Bone marrow (tissue), 2 donors: Measurements from ENCODE around the gene RHCE.
"Not testable (repeated sequence)": the region's sequence is repeated elsewhere in the genome, so short reads cannot be mapped to it uniquely, and the experiment has no call there.

Experiments used
- DNase-seq, 2 donors: peaks; one replicate each; lab custom pipeline; 2025; lab: John Stamatoyannopoulos, UW

RHCE gene

DNA sequence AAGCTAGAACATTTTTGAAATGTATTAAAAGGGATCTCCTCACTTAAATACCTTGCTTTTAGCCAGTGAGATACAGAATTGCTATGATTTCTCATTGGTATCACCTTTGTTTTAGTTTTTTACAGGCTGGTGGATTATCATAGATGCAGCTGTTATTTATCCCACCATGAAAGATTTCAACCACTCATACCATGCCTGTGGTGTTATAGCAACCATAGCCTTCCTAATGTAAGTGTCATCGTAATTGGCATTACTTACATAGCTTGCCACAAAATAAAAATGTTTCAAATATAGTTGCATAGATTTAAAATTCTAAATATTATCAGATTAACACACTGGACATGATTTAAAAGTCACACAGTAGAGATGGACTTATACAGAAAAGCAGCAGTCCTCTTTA, 77.8 kb downstream of the RHCE start:
- DNase-seq, result no peak

DNA sequence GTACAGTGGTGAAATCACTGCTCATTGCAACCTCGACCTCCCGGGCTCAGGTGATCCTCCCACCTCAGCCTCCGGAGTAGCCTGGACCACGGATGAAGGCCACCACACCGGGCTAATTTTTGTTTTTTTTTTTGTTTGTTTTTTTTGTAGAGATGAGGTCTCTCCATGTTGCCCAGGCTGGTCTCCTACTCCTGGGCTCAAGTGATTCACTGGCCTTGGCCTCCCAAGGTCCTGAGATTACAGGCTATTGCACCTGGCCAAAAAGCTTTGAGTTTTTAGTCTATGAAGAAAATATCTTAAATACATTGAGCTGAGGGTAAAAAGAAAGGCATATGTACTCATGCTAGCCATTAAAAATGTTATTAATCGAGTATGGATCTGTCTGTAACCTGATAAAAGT, 78.9 kb downstream of the RHCE start:
- no peak for DNase-seq

DNA sequence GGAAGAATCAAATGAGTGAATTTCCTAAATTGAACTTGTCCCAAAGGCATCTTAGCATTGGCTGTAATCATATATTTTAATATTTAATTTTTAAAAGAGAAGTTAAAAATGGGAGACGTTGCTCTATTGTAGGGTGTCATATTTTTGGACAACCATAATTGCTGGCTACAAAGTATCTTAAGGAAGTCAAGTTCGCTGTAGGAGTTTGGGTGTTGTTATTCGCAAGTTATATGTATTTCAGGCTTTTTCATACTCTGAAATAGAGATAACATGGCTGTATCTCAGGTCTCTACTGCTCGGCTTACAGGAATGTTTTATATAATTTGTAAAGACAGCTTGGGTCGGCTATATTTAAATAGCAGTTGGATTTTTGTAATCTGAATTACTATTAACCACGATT, 81.6 kb downstream of the RHCE start:
- DNase-seq, result no peak

DNA sequence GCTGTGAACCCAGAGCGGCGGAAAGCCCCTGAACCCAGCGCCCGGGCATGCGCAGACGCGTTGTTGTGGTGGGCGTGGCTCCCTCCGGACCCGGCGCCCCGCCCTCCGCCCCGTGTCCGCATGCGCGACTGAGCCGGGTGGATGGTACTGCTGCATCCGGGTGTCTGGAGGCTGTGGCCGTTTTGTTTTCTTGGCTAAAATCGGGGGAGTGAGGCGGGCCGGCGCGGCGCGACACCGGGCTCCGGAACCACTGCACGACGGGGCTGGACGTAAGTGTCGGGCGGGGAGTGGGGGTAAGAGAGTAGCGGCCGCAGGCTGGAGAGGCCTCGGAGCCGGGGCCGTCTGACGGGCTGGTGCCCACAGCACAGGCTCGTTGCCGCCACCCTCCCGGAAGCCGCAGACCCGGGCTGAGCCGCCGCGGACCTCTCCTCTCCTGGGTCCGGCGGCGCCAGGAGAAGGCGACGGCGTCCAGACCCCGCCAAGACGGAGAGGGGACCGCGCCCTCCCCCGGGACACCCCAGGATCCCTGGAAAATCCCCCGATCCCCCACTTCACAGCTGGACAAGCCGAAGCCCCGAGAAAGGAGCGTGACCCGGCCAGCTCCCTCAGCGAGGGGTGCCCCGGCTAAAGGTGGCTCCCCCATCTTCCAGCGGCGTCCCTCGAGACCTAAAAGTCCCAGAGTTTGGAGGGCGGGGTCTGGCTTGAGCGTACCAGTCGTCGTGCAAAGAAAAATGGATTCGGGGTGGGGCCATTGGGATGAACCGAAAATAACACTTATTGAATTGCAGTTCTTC, 82.2 kb downstream of the RHCE start, which contains the start of gene TMEM50A:
TMEM50A (plus strand) TSS at position 147 of the 794 bp plus-strand sequence. CDS start 2,153 bp downstream, outside the sequence.
- DNase-seq, result peak; percentile 63 to 92

DNA sequence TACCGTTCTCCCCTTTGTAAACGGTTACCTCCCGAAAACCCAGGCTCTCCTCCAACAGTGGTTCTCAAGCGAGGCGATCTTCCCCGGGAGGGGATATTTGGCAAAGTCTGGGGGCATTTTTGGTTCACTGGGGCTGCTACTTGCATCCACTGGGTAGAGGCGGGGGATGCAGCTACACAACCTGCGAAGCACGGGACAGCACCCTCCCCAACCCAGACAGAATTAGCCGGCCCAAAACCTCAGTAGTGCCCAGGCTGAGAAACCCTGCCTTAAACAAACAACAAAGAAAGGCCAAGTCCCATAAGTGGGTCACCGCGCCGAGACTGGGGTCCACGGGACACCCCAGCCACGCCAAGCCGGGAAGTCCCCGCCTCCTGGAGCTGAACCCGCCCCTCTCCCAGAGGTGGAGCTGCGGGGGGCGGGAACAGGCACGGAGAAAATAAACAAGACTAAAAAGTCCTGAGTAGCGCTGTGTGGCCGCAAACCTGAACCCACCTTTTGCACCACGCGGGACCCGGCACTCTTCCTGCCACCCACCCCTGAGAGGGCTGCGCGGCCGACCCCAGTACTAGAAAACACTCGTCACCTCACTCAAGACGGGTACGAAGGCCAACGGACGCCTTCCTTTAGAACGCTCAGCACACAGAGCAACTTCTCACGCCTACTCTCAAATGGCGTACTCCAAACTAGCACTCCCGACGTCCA, 83.0 kb downstream of the RHCE start:
- not testable (repeated sequence) for DNase-seq

DNA sequence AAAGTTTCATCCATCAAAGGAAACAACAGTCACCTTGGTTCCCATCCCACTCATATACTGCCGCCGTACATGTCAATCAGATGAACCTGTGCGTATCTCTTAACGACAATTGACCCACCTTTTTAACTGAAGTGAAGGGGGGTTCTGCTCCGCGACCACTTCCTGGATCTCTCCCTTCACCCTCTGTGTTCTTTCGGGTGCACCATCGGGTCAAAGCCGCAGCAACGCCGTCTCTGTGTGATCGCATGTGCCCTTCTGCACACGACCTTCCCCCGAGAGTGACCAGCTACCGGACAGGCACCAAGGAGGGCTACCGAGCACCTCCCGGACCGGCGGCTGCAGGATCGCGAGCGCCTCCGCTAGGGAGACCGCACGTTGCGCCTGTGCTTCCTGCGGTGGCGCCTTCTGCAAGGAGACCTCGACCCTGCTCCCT, 83.7 kb downstream of the RHCE start:
- not testable (repeated sequence) for DNase-seq

DNA sequence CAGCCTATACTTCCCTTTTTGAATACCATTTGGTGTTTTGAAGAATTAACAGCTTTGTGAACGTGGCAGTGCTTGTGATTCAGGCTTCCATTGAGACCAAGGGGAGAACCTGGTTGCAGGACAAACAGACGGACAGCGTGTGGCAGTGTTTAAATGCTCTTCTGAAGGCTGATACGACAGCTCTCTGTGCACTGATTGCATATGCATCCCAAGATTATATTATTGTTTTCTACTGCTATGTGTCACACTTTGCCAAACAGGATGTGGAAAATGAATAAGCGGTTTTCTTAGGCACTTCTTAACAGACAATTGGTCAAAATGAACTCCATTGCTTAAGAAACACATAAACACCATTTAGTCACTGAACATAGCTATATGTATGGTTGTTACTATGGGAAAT, 90.7 kb downstream of the RHCE start:
- not testable (repeated sequence) for DNase-seq

DNA sequence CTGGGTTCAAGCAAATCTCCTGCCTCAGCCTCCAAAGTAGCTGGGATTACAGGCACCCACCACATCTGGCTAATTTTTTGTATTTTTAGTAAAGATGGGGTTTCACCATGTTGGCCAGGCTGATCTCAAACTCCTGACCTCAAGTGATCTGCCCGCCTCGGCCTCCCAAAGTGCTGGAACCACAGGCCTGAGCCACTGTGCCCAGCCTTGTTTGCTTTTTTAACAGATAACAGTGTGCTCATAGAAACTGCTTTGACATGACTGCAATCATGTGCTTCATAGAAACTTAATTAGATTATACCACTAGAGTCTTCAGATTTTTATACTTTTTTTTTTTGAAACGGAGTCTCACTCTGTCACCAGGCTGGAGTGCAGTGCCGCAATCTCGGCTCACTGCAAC, 91.3 kb downstream of the RHCE start:
- DNase-seq, result not testable (repeated sequence)

DNA sequence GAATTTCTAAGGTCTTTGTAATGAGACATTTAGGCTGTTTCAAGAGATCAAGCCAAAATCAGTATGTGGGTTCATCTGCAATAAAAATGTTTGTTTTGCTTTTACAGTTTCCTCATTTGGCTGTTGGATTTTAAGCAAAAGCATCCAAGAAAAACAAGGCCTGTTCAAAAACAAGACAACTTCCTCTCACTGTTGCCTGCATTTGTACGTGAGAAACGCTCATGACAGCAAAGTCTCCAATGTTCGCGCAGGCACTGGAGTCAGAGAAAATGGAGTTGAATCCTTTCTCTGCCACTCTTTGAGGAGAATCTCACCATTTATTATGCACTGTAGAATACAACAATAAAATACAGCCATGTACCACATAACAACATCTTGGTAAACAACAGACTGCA, 91.8 kb downstream of the RHCE start:
- not testable (repeated sequence) for DNase-seq

DNA sequence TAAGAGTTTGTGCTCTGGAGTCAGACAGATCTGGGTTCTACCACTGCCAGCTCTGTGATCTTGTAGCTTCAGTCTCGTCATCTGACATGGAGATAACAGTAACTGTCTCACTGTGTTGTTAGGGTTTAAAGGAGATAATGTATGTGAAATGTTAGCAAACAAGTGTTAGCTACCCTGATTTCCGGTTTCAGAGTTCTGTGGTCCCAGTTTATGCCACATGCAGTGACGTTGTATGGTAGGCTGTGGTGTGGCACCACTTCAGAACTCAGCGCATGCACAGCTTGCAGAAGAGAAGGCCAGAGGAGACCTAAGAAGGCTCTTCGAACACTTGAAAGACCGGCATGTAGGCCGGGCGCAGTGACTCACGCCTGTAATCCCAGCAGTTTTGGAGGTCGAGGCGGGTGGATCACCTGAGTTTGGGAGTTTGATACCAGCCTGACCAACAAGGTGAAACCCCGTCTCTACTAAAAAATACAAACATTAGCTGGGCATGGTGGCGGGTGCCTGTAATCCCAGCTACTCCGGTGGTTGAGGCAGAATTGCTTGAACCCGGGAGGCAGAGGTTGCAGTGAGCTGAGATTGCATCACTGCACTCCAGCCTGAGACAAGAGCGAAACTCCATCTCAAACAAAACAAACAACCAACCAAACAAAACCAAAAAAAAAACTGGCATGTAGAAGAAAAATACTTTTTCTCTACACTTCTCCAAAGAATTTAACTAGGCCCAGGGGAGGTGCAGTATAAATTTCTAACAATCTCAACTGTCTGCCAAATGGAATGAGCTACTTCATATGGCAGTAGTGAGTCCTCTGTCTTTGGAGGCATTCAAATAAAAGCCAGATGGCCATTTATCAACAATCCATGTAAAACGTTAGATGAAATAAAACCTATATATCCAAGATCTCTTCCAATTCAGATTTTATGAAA, 92.5 kb downstream of the RHCE start:
- DNase-seq, result not testable (repeated sequence)

DNA sequence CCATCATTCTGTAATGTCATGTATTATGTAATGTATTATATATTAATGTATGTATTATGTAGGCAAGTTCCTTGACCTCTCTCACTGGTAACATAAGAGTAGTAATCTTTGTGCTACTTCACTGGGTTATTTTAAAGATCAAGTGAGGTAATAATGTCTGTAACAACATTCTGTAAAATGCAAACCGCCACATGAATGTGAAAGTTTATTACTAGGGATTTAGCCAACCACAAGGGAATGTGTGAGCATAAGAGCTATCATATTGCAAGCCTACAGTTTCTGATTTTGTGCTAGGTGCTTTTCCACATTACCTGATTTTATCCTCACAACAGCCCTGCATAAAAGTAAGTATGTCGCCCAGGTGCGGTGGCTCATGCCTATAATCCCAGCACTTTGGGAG, 96.2 kb downstream of the RHCE start:
- not testable (repeated sequence) for DNase-seq

DNA sequence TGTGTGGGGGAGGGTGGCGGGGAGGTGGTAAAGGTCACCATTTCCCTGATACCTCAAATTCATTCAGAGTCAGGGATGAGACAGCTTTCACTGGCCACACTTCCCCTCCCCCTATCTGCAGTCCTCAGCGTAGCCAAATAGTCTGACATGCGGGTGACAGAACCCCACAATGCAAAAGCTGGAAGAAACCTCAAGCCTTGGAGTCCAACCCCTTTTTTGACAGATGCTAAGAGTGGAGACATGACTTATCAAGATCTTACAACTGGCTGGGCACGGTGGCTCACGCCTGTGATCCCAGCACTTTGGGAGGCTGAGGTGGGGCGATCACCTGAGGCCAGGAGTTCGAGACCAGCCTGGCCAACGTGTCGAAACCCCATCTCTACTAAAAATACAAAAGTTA, 98.5 kb downstream of the RHCE start:
- DNase-seq, result not testable (repeated sequence)

DNA sequence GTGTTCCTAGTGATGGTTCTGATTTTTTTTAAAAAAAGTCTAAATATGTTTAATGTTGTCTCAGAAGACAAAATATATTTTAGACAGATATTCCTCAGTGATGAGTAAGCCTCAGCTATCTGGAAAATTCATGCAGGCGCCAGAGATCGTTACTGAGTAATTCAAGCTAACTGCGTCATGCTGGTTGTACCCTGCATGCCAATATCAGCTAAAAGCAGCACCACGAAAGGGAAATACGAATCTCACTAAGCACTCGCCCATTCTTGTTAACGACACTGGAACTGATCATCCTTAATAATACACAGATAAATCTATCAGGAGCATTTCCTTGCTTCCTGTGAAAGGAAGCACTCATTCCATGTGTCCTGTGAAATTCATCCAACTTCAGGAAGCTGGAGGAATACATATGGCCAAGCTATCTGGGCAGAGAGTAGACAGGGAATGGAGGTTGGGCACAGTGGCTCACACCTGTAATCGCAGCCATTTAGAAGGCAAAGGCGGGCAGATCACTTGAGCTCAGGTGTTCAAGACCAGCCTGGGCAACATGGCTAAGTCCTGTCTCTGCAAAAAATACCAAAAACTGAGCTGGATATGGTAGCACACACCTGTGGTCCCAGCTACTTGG, 100.2 kb downstream of the RHCE start:
- DNase-seq, result not testable (repeated sequence)

DNA sequence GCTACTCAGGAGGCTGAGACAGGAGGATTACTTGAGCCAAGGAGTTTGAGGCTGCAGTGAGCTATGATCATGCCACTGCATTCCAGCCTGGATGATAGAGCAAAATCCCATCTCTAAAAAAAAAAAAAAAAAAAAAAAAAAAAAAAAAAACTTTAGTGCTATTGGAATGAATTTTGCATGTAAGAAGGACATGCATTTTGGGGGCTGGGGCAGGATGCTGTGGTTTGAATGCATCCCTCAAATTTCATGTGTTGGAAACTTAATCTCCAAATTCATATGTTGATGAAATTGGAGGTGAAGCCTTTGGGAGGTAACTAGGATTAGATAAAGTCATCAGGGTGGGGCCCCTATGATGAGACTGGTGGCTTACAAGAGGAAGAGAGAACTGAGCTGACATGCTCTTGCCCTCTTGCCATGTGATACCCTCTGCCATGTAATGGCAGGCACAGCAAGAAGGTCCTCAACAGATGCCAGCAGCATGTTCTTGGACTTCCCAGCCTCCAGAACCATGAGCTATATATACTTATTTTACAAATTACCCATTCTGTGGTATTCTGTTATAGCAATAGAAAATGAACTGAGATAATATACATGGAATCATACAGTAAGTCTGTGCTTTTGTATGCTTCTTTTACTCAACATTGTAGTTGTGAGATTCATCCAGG, 107.7 kb downstream of the RHCE start:
- not testable (repeated sequence) for DNase-seq
